Fibroblast of lung (primary cell): ENCODE measurements around the gene PTHLH. TPM values are rescaled to one million over a fixed set of nuclear protein-coding genes. Genes with fewer than 3 reads are reported as not detected.

Experiments
- DNase-seq, 2 donors: peaks; one replicate each; pipeline versions ENCODE4 v3.0.0 to v3.0.0-alpha.2; 2010; ENCODE audit warnings: low read depth in 2 of 2
- H2AFZ ChIP-seq: 2 replicates; pipeline ENCODE4 v1.5.1; 2012; ENCODE audit warnings: low read length, control low read depth, inconsistent platforms
- H3K27ac ChIP-seq: 2 replicates; pipeline ENCODE4 v1.5.1; 2011; ENCODE audit warnings: low read length, control low read depth; ENCODE audit not compliant: insufficient read depth
- H3K27me3 ChIP-seq: 2 replicates; pipeline ENCODE4 v1.5.1; 2011; ENCODE audit warnings: mild to moderate bottlenecking, low read length; ENCODE audit not compliant: control insufficient read depth, insufficient read depth
- H3K36me3 ChIP-seq: 2 replicates; pipeline ENCODE4 v1.5.1; 2011; ENCODE audit warnings: low read length; ENCODE audit not compliant: control insufficient read depth, insufficient read depth
- H3K4me1 ChIP-seq: 2 replicates; pipeline ENCODE4 v1.5.1; 2011; ENCODE audit warnings: low read length; ENCODE audit not compliant: control insufficient read depth, insufficient read depth; ENCODE audit errors: extremely low read depth
- H3K4me2 ChIP-seq: 2 replicates; pipeline ENCODE4 v1.5.1; 2011; ENCODE audit warnings: low read length, control low read depth; ENCODE audit not compliant: insufficient read depth; ENCODE audit errors: extremely low read depth
- H3K4me3 ChIP-seq, 4 experiments: fragments of 200-600 bp in 1 of 4; sonication (generic) in 1 of 4; replicated peaks in 1 of 4; 2 replicates each; pipeline ENCODE4 v1.5.1; 2011 to 2016; ENCODE audit warnings: low read length in 4 of 4, low read depth in 3 of 4, mild to moderate bottlenecking in 3 of 4, control low read depth in 2 of 4, inconsistent platforms in 1 of 4, mixed read lengths in 1 of 4; ENCODE audit not compliant: insufficient read depth in 1 of 4; ENCODE audit errors: control extremely low read depth in 1 of 4
- H3K79me2 ChIP-seq: 2 replicates; pipeline ENCODE4 v1.5.1; 2012; ENCODE audit warnings: mild to moderate bottlenecking, low read length, inconsistent platforms; ENCODE audit not compliant: control insufficient read depth, insufficient read depth
- H3K9ac ChIP-seq: 2 replicates; pipeline ENCODE4 v1.5.1; 2011; ENCODE audit warnings: mild to moderate bottlenecking, low read length, control low read depth; ENCODE audit not compliant: insufficient read depth
- H3K9me3 ChIP-seq: 2 replicates; pipeline ENCODE4 v1.5.1; 2012; ENCODE audit warnings: low read depth, low read length; ENCODE audit not compliant: control insufficient read depth, insufficient read depth
- H4K20me1 ChIP-seq: 2 replicates; pipeline ENCODE4 v1.5.1; 2011; ENCODE audit warnings: low read length; ENCODE audit not compliant: control insufficient read depth, insufficient read depth; ENCODE audit errors: extremely low read depth
- EZH2 ChIP-seq: IDR thresholded peaks from 2 replicates; pipeline ENCODE4 v1.5.1; 2012; ENCODE audit warnings: low read length, control low read depth, mild to moderate bottlenecking; ENCODE audit errors: missing control alignments
- polyA plus RNA-seq, 2 donors: library from polyadenylated mRNA; depleted of rRNA in 1 of 2; stranded (reverse) in 1 of 2; unstranded in 1 of 2; fragments of >200 nt; gene quantifications; 2 replicates each; pipeline ENCODE4 v1.2.1, GENCODE V29; 2011 to 2012; ENCODE audit warnings: missing spikeins in 1 of 2
- total RNA-seq: library from RNA; depleted of rRNA; stranded (reverse); fragments of >200 nt; gene quantifications from 2 replicates; pipeline ENCODE4 v1.2.1, GENCODE V29; 2014
- TF ChIP-seq, protein P1 (sequence below), 2 donors: IDR thresholded peaks in 1 of 2; conservative IDR thresholded peaks in 1 of 2; 1 replicate in 1 of 2; 2 replicates in 1 of 2; pipeline ENCODE4 v1.5.1; 2011 to 2012; ENCODE audit warnings: low read length in 2 of 2, control low read depth in 1 of 2, inconsistent platforms in 1 of 2, low read depth in 1 of 2, mild to moderate bottlenecking in 1 of 2

PTHLH gene
- total and polyA plus RNA-seq, 2 donors (not counting 1 experiment from before 2014, with no cell fraction given): 1.1 to 1.8 TPM

DNA sequence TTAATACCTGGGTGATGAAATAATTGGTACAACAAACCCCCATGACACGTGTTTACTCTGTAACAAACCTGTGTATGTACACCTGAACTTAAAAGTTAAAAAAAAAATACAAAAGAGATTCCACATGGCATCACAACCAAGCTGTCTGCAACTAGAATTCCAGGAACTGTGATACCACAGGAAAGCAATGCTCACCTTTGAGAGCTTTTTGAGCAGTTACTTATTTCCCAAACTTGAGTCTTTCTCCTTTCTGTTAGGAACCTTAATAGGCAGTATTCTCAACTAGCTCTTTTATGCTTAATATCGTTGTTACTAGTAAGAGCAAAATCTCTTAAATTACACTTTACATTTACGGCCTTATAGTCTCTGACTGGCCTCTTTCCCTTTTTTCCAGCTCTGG lies 15.2 kb downstream of the PTHLH start:
- H3K9ac ChIP-seq: no peak overlapping the region
- no peaks in the 10 kb centered on the region for H3K27me3 ChIP-seq
- TF ChIP-seq, protein P1, sequence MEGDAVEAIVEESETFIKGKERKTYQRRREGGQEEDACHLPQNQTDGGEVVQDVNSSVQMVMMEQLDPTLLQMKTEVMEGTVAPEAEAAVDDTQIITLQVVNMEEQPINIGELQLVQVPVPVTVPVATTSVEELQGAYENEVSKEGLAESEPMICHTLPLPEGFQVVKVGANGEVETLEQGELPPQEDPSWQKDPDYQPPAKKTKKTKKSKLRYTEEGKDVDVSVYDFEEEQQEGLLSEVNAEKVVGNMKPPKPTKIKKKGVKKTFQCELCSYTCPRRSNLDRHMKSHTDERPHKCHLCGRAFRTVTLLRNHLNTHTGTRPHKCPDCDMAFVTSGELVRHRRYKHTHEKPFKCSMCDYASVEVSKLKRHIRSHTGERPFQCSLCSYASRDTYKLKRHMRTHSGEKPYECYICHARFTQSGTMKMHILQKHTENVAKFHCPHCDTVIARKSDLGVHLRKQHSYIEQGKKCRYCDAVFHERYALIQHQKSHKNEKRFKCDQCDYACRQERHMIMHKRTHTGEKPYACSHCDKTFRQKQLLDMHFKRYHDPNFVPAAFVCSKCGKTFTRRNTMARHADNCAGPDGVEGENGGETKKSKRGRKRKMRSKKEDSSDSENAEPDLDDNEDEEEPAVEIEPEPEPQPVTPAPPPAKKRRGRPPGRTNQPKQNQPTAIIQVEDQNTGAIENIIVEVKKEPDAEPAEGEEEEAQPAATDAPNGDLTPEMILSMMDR (conservative IDR thresholded peaks at IDR 0.05 in 1 of 2, IDR thresholded peaks at IDR 0.05 in 1 of 2; ENCODE audit: low read depth in 1 of 2, low read length in 2 of 2): no peak
- no peak for TF ChIP-seq EZH2

DNA sequence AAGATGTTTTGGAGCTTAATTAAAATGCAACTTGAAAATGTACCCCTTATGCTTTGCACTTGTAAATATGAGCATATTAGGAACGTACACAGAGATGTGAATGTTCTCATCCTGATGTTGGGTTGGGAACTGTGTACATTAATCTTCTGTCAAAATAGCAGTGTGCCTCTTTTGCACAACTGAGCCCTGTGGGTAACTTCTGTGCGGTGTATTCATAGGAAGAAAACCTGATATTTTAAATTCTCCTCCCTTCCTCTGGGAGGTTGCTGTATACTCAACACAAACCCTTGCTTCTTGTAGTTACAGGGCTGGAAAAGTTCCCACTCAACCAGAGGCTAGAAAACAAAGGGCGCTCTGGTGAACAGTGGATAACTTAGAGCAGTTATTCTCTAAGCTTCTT lies 18.7 kb downstream of the PTHLH start:
- DNase-seq: no peak
- Histone ChIP-seq H3K4me1 (no peaks in the 10 kb centered on the region), H3K79me2 (no peaks in the 10 kb centered on the region), H4K20me1 (no peaks in the 10 kb centered on the region), H3K27ac (no peak overlapping the region), H3K4me3 (no peak overlapping the region), H3K36me3 (no peaks in the 10 kb centered on the region), H3K9ac (no peak overlapping the region), H3K27me3 (no peaks in the 10 kb centered on the region), H3K4me2 (no peak overlapping the region), H2AFZ (no peak overlapping the region), H3K9me3 (no peaks in the 10 kb centered on the region)
- TF ChIP-seq EZH2: no peak
- TF ChIP-seq, protein P1 (conservative IDR thresholded peaks at IDR 0.05 in 1 of 2, IDR thresholded peaks at IDR 0.05 in 1 of 2; ENCODE audit: low read depth in 1 of 2, low read length in 2 of 2): no peak

More for the DNA sequence above, 15.2 kb downstream of the PTHLH start:
- H3K4me2 ChIP-seq: no peak overlapping the region
- H3K27ac ChIP-seq: no peak overlapping the region
- DNase-seq: no peak
- H2AFZ ChIP-seq: no peak overlapping the region
- no peak overlapping the region for H3K4me3 ChIP-seq
- no peaks in the 10 kb centered on the region for H4K20me1 ChIP-seq
- H3K9me3 ChIP-seq: no peaks in the 10 kb centered on the region
- H3K36me3 ChIP-seq: no peaks in the 10 kb centered on the region
- no peaks in the 10 kb centered on the region for H3K79me2 ChIP-seq
- no peaks in the 10 kb centered on the region for H3K4me1 ChIP-seq

DNA sequence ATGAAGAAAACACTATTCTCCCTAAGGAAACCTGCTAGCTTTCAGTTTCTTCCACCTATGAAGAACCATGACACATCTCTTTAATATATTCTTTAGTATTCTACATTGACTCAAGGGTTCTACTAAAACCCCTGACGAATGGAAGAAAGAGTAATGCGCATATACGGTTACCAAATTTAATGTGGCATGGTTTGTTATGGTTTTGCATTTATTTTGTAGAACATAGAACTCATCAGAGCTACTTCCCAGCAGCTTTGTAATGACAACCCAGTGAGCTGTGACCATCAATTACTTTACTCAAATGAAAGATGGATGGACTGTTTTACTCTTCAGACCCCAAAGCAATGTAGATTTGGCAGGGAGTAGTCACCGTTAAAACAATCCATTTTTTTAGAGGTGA lies 19.2 kb downstream of the PTHLH start:
- Histone ChIP-seq H3K79me2 (no peaks in the 10 kb centered on the region), H3K4me2 (no peak overlapping the region), H3K27ac (no peak overlapping the region), H3K27me3 (no peaks in the 10 kb centered on the region), H3K9ac (no peak overlapping the region), H3K4me1 (no peaks in the 10 kb centered on the region), H3K36me3 (no peaks in the 10 kb centered on the region), H3K4me3 (no peak overlapping the region), H3K9me3 (no peaks in the 10 kb centered on the region), H4K20me1 (no peaks in the 10 kb centered on the region), H2AFZ (no peak overlapping the region)
- TF ChIP-seq, protein P1 (conservative IDR thresholded peaks at IDR 0.05 in 1 of 2, IDR thresholded peaks at IDR 0.05 in 1 of 2; ENCODE audit: low read depth in 1 of 2, low read length in 2 of 2): no peak
- TF ChIP-seq EZH2: no peak
- no peak for DNase-seq
